ENCODE data around the gene TFAM.

GRCh38 chr10:58448121-58448935, 63.1 kb downstream of the TFAM start:
- no peak for TF ChIP-seq CTCF (conservative IDR thresholded peaks at IDR 0.05; ENCODE audit: low read length)
- TF ChIP-seq EZH2phosphoT487 (IDR thresholded peaks at IDR 0.05; ENCODE audit: borderline replicate concordance, low read depth, low read length), result no peak

All from OCI-LY7 (cell line).